Suprapubic skin (tissue), 4 donors: ENCODE data around the gene LRCH1. TPM values are rescaled to one million over a fixed set of nuclear protein-coding genes. Genes with fewer than 3 reads are reported as not detected.

Source experiments
- DNase-seq, 2 donors: peaks; one replicate each; pipeline ENCODE4 v3.0.0-alpha.2; 2019; ENCODE audit warnings: low spot score in 2 of 2
- H3K27ac ChIP-seq: fragments of 200-600 bp; sonication (generic); one replicate; pipeline ENCODE4 v1.5.1; 2019
- H3K27me3 ChIP-seq: fragments of 200-600 bp; sonication (generic); one replicate; pipeline ENCODE4 v1.5.1; 2019
- H3K36me3 ChIP-seq: fragments of 200-600 bp; sonication (generic); one replicate; pipeline ENCODE4 v1.5.1; 2019
- H3K4me1 ChIP-seq: fragments of 200-600 bp; sonication (generic); one replicate; pipeline ENCODE4 v1.5.1; 2019
- H3K4me3 ChIP-seq: fragments of 200-600 bp; sonication (generic); one replicate; pipeline ENCODE4 v1.5.1; 2019; ENCODE audit warnings: mild to moderate bottlenecking
- H3K9me3 ChIP-seq: fragments of 200-600 bp; sonication (generic); one replicate; pipeline ENCODE4 v1.5.1; 2019
- EP300 ChIP-seq: sonication (generic); formaldehyde crosslinking; IDR thresholded peaks from one replicate; pipeline ENCODE4 v1.6.1; 2017; ENCODE audit warnings: antibody characterized with exemption
- POLR2A ChIP-seq, 2 donors: fragments of 450-650 bp; IDR thresholded peaks; one replicate each; pipeline ENCODE4 v1.6.1; 2017; ENCODE audit warnings: antibody characterized with exemption in 2 of 2, mild to moderate bottlenecking in 2 of 2, moderate library complexity in 2 of 2
- POLR2AphosphoS5 ChIP-seq, 3 donors: sonication (generic); formaldehyde crosslinking; IDR thresholded peaks; one replicate each; pipeline ENCODE4 v1.6.1; 2017; ENCODE audit warnings: antibody characterized with exemption in 3 of 3
- WGBS: methylation state at CpG from one replicate; pipeline ENCODE4 v1.1.5; 2018; 5-methylcytosine and 5-hydroxymethylcytosine counted together
- total RNA-seq, 4 donors: library from RNA; depleted of rRNA; stranded (reverse); fragments of >200 nt; gene quantifications; one replicate each; pipeline ENCODE4 v1.1.0, GENCODE V29; 2016
- TF ChIP-seq, protein P1 (sequence below), 2 donors: fragments of 200-600 bp in 1 of 2; fragments of 450-650 bp in 1 of 2; sonication (generic) in 1 of 2; IDR thresholded peaks; one replicate each; pipeline ENCODE4 v1.5.1; 2016 to 2019; ENCODE audit warnings: antibody characterized with exemption in 2 of 2, mild to moderate bottlenecking in 1 of 2, moderate library complexity in 1 of 2

The LRCH1 gene
- total RNA-seq, 4 donors from 2014 or later, result 29.1 to 44.7 (median 34.9) TPM

DNA sequence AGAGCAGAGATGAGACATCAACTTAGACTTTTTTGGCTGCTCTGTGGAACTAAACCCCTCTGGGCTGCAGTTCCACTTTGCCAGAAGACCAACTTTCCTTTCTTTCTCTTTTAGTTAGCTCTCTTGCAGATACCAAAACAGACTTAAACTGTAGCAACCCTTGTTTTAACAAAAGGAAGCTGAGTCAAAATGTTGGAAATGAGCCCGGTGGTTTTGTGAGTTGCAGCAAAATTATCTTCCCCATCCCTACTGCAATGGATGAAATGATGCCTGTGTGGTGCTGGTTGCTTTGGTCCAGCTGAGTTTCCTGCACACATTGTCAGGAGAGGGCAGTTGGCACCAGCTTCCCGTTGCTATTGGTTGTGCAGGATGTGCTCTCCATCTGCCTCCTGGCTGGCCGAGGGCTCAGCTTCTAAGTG is 115.3 kb downstream of the LRCH1 start:
- H3K4me3 ChIP-seq, result peak overlapping the region; percentile 21
- TF ChIP-seq POLR2A (IDR thresholded peaks at IDR 0.05), result no peak
- no peak for TF ChIP-seq EP300
- no peak for TF ChIP-seq POLR2AphosphoS5 (IDR thresholded peaks at IDR 0.05)
- TF ChIP-seq, protein P1, sequence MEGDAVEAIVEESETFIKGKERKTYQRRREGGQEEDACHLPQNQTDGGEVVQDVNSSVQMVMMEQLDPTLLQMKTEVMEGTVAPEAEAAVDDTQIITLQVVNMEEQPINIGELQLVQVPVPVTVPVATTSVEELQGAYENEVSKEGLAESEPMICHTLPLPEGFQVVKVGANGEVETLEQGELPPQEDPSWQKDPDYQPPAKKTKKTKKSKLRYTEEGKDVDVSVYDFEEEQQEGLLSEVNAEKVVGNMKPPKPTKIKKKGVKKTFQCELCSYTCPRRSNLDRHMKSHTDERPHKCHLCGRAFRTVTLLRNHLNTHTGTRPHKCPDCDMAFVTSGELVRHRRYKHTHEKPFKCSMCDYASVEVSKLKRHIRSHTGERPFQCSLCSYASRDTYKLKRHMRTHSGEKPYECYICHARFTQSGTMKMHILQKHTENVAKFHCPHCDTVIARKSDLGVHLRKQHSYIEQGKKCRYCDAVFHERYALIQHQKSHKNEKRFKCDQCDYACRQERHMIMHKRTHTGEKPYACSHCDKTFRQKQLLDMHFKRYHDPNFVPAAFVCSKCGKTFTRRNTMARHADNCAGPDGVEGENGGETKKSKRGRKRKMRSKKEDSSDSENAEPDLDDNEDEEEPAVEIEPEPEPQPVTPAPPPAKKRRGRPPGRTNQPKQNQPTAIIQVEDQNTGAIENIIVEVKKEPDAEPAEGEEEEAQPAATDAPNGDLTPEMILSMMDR (IDR thresholded peaks at IDR 0.05), result no peak
- H3K27ac ChIP-seq, result no peak overlapping the region
- DNase-seq, result no peak
- no peaks in the 10 kb centered on the region for H3K36me3 ChIP-seq
- peaks cover 31% of the 10 kb centered on the region for H3K4me1 ChIP-seq
- H3K27me3 ChIP-seq, result no peaks in the 10 kb centered on the region
- WGBS, result 34% methylated on average over 3 of the region's 3 CpGs
- no peaks in the 10 kb centered on the region for H3K9me3 ChIP-seq

DNA sequence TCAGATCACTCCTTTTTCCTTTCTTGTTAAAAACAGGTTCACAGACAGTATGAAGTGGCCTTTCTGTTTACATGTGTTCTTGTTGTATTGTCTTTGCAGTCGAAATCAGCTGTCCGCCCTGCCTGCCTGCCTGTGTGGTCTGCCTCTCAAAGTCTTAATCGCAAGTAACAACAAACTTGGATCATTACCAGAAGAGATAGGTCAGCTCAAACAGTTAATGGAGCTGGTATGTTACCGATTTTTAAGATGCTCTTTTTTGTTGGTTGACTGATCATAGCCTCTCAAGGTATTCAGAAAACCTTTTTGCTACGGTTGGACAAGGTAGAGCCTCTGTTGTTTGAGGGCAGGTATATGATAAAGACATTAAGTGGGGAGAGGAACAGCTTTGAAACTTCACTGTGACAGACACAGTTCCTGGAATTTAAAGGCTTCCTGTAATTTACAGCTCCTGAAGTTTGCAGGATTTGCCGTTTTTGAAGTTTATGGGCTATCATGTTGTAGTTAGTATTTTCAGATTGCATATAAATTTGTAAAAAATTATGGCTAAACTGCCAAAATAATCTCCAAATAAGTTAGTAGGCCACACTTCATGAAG is 116.1 kb downstream of the LRCH1 start:
- no peak overlapping the region for H3K27ac ChIP-seq
- H3K4me1 ChIP-seq, result peaks cover 26% of the 10 kb centered on the region
- H3K36me3 ChIP-seq, result no peaks in the 10 kb centered on the region
- no peak overlapping the region for H3K4me3 ChIP-seq
- TF ChIP-seq EP300 (no peak), POLR2A (IDR thresholded peaks at IDR 0.05) (no peak), POLR2AphosphoS5 (IDR thresholded peaks at IDR 0.05) (no peak)
- TF ChIP-seq, protein P1 (IDR thresholded peaks at IDR 0.05), result no peak
- no peak for DNase-seq
- 72% methylated on average over 6 of the region's 6 CpGs for WGBS
- H3K27me3 ChIP-seq, result no peaks in the 10 kb centered on the region
- H3K9me3 ChIP-seq, result no peaks in the 10 kb centered on the region

DNA sequence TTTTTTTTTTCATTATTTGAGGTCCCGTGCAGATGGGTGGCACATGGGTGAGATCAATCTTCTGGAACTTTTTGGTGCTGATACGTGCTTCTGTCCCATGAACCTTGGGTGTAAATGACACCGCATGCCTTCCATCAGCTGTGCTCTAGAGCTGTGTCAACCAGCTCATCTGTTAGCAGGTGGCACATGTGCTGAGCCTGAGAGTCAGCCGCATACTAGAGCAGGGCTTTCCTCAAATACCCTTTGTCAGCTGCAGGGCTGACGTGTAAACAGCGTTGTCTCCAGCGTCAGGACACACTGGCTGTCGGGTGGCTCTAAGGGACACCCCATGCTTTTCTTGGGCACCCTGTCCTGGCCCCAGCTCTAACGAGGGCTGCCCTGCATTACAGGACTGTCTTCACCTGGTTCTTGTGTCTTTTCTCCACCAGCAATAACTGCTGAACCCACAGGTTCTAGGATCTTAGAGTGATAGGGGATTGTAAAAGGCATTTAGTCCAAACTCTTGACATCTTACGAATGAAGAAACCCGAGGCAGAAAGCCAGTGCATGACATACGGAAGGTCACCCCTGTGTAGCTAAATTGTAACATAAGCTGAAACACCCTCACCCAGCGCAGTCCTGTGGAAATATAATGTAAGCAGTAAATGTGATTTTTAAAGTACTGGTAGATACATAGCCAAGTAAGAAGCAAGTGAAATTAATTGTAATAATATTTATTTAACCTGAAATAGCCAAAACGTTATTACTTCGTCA is 119.5 kb downstream of the LRCH1 start:
- TF ChIP-seq EP300, result no peak
- no peak for TF ChIP-seq POLR2AphosphoS5 (IDR thresholded peaks at IDR 0.05)
- TF ChIP-seq, protein P1 (IDR thresholded peaks at IDR 0.05), result no peak
- WGBS, result 94% methylated on average over 14 of the region's 15 CpGs
- DNase-seq, result no peak
- Histone ChIP-seq H3K9me3 (no peaks in the 10 kb centered on the region), H3K36me3 (no peaks in the 10 kb centered on the region), H3K4me3 (no peak overlapping the region), H3K27ac (no peak overlapping the region), H3K4me1 (peaks cover 8% of the 10 kb centered on the region), H3K27me3 (no peaks in the 10 kb centered on the region)

DNA sequence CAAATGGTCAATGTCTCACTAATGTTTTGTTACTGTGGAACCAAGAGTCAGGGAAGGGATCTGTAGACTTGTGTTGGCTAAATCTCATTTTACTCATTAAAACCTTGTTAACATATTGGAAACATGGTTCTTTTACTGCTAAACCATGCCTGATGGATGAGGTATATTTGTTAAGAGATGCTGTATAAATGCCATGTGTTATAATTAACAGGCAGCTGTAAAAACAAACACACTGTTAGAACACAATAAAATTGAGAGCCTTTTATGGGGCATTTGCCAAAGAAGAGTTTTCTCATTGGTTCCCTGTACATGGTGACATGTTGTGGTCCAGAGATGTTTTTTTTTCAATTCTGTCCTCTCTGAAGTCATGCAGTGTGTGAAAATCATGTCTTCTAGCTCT is 122.0 kb downstream of the LRCH1 start:
- no peak for DNase-seq
- H3K9me3 ChIP-seq, result no peaks in the 10 kb centered on the region
- H3K4me3 ChIP-seq, result no peak overlapping the region
- no peaks in the 10 kb centered on the region for H3K36me3 ChIP-seq
- TF ChIP-seq, protein P1 (IDR thresholded peaks at IDR 0.05), result no peak
- no peak for TF ChIP-seq EP300
- TF ChIP-seq POLR2A (IDR thresholded peaks at IDR 0.05), result no peak
- TF ChIP-seq POLR2AphosphoS5 (IDR thresholded peaks at IDR 0.05), result no peak
- H3K4me1 ChIP-seq, result peaks cover 14% of the 10 kb centered on the region
- H3K27me3 ChIP-seq, result no peaks in the 10 kb centered on the region
- no peak overlapping the region for H3K27ac ChIP-seq

DNA sequence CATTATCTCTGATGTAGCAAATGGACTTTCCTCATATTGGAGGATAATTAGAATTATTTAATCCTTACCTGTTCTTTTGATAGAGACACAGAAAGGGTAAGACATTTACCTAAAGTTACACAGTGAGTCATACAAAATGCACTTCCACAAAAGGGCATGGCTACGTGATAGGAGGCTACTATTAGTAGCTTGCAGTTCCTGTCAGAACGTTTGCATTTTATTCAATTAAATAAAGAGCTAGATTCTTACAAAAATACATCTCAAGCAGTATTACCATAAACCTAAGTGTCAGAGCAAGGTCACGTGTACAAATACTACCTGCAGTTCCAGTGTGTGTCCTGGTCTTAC is 123.4 kb downstream of the LRCH1 start:
- no peak overlapping the region for H3K27ac ChIP-seq
- no peaks in the 10 kb centered on the region for H3K27me3 ChIP-seq
- H3K9me3 ChIP-seq, result no peaks in the 10 kb centered on the region
- no peak for DNase-seq
- H3K4me1 ChIP-seq, result peaks cover 19% of the 10 kb centered on the region
- H3K4me3 ChIP-seq, result no peak overlapping the region
- H3K36me3 ChIP-seq, result no peaks in the 10 kb centered on the region
- no peak for TF ChIP-seq POLR2A (IDR thresholded peaks at IDR 0.05)
- TF ChIP-seq, protein P1 (IDR thresholded peaks at IDR 0.05), result no peak
- TF ChIP-seq EP300, result no peak
- TF ChIP-seq POLR2AphosphoS5 (IDR thresholded peaks at IDR 0.05), result no peak
- 70% methylated on average over 3 of the region's 3 CpGs for WGBS
